Daoy (cell line): ENCODE results near the gene RNF152. TPM values are rescaled to one million over a fixed set of nuclear protein-coding genes. Genes with fewer than 3 reads are reported as not detected.
A peak's percentile ranks its signal among the peaks of the same experiment; 100 is the strongest.

ENCODE experiments used
- DNase-seq: peaks from one replicate; pipeline ENCODE4 v3.0.0-alpha.2; 2015; ENCODE audit warnings: low read depth
- total RNA-seq: library from RNA; depleted of rRNA; stranded (reverse); fragments of >200 nt; shearing (Covaris generic); gene quantifications from 2 replicates; pipeline ENCODE4 v1.2.3, GENCODE V29; 2014

RNF152 gene
- total RNA-seq, 1 experiment from 2014 or later, result 1.3 TPM

DNA sequence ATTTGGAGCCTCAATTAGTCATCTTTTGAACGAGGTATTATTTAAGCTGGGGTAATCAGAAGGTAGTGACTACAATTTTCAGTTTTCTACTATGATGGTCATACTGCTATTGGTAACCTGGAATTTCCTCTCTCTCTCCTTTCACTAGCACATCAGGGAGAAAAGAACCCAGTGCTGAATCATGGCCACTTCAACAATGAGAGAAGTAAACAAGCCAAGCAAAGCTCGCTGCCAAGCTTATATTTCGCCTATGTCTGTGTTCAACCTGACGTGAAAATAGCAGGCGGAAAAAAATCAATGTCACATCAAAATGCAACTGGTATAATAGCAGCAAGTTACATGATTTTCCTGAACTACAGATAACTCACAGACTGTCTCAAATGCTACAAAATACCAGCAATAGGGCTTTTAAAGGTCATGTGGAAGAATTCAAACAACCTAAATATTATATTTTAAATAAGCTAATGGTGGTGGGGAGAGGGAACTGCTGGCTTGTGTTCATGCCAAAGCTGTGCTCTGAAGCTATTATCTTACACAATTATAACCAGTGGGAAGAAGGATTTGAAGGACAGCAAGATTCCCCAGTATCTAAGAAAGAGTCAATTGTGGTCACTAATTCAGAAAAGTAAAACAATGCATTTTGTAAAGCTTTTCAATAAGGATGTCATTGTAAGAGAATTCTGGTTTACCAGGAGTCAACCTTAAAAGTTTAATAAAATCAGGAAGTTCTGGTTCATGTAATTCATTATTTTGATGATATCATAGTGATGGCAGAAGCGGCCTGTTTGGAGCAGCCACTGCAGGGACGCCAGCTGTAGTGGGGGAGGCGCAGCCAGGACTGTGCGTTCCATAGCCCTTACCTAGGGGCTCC lies 38.0 kb downstream of the RNF152 start:
- peak; percentile 20 for DNase-seq

DNA sequence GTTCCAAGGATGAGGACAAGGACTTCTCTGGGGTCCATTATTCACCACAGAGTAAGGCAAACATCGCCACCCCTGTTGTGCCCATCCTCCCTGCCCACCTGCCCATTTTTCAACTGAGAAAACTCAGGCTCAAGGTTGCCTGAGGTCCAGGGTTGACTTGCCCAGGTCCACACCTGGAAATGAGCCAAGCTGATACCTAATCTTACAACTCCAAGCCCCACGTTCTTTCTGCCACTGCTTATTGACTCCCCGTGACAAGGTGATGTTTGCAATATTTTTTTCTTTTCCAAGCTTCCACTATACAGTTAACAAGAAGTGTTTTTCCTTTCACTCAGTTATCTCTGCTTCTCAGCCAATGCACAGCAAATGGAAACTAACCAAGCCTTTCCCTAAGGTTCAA lies 39.0 kb downstream of the RNF152 start:
- DNase-seq, result no peak

DNA sequence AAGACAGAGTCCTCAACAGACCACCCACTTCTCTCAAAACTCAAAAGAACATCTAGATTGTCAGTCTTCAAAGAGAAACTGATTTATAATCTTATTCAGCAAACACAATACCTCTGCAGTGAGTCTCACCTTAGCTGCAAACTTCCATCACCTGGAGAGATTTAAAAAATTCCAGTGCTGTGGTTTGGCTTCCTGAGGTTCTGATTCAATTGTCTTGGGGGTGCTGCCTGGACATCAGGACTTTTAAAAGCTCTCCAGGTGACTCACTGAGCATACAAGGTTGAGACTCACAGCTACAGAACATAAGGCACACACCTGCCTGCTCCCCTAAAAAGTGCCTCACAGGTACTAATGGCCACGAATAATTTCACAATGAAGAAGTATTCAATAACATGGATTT lies 40.3 kb downstream of the RNF152 start:
- peak; percentile 11 for DNase-seq

DNA sequence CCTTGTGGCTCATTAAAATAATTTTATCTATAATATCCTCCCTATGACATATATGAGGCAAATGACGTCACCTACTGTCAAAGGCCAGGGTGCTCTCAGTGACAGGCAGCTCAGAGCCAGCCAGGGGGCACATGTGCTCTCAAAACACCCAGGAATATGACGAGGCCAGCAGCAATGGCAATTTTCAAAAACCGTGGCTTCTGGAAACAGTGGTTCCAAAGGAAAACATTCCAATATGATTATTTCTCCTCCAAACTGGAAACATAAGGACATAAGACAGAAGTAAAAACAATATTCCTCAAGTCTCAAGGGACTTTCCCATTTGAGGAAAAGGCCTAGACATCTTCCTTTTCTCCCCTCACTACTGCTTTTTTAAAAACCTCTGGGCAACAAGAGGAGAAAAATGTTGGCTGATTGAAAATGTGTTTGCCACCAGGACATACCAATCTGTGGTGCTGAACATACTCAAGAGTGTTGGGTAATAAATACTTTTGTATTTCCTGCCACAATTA lies 40.8 kb downstream of the RNF152 start:
- peak; percentile 59 for DNase-seq

DNA sequence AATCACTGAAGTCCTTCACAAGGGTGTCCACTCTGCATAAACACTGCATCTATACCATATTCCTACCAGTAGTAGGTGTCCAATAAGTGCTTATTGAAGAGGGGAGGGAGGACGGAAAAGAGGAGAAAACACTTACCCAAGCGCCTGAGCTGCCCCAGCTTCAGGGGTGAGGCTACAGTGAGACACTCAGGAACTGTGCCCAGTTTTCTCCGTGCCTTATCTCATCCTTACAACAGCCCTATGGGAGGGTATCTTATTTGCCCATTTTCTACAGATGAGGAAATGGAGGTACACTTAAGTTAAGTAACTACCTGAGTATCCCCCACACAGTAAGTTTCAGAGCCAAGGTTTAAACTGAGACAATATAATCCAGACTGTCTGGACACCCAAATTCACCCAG lies 41.5 kb downstream of the RNF152 start:
- no peak for DNase-seq

DNA sequence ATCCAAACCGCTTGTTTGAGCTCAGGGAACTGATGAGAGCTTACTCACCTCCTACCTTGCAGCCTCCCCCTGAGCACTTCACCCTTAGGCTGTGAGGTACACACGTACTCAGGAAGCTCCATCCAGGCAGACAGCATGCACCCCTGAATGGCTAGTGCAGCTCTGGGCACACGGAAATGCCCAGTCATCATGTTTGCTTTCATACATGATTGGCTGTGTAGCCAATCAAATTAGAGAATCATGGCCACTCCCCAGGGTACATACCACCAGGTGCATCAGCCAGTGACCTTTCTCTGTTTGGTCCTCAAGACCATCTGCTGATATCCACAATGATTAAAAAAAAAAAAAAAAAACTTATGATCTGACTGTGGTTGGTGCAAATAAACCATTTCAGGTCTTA lies 42.1 kb downstream of the RNF152 start:
- DNase-seq, result peak; percentile 11

DNA sequence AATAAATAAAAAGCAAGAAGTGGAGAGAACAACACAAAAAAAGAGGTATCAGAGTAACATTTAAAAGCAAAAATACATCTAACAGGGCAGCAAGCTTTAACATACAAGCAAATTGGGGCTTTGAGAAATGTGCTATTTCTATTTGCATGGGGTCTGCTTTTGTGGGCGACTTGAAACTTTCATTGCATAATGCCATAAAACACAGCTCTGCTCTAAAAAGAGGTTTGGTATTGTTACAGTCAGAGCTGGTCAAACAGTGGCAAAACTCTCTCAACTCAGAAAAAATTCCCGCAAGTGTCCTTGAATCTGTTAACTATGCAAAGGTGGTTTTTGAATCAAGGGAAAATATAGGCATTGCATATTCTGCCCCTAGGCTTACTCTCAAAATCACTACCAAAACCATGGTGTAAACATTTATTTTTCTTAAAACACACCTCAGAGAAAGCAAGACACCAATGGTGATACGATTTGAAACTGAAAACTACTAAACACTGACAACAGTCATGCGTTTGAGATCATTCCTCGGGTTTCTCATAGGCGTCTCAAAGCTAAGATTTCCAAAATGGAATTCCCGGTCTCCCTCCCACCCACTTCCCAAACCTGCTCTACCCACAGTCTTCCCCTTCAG lies 45.5 kb downstream of the RNF152 start:
- DNase-seq, result no peak

DNA sequence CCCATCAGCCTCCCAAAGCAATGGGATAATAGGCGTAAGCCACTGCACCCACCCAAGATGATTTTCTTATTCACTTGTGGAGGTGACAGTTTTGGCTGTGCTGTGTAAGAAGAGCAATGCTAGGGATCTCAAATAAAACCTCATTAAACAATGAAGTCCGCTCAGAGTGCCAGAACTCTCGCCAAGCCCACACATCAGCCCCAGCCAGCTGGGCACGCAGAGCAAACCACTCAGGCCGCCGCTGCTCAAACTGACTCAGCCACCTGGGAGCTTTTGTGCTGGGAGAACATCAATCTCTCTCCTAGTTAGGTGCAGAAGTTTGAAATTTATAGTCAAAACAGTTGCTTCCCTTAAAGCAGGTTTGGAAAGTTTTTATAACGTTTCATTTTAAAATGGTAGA lies 47.6 kb downstream of the RNF152 start:
- DNase-seq, result no peak

DNA sequence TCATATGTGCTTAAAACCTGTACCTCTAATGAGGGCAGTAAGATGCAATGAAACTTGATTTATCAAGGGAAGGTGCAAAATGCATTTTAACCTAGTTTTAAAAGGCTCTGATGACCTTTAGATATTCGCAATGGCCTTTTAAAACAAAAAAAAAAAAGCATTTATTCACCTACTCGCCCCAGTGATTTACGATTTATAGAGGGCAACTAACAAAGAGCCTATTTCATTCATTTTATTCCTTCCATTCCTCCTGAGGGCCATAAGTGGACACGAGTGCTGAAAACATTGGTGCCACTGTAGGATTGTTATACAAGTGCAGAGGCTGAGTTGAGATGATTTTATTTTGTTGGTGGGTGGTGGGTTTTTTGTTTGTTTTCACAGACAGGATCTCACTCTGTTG lies 48.1 kb downstream of the RNF152 start:
- DNase-seq, result no peak

DNA sequence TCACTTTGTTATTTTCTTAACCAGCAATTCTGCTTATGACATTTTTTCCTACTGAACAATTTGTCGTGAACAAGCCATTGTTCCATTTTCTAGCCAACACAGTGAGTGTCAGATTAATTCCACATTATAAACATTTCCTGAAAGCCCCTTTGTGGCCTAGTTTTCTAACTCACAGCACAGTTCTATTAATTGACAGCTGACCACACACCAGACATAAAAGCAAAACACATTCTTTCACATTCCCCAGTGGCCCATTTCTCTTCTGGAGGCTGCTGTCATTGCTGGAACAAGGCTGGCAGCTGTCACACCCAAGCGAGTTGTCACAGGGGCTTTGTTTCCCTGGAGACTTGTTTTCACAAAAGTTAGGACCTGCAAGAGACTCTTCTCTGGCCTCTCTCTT lies 50.7 kb downstream of the RNF152 start:
- no peak for DNase-seq

DNA sequence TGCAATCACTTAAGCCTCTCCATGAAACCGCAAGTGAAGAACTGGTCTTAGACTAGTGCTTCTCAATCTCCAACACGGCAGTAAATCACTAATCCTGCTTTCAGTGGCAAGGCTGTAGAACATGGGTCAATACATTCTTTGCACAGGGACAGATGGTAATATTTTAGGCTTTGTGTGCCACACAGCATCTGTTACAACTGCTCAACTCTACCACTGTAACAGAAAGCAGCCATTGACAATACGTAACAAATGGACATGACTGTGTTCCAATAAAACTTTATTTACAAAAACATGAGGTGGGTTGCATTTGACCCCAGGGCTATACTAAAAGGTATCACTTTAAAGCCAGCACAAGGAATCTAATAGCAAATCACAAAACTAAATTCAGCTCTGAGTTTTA lies 51.1 kb downstream of the RNF152 start:
- DNase-seq, result no peak

DNA sequence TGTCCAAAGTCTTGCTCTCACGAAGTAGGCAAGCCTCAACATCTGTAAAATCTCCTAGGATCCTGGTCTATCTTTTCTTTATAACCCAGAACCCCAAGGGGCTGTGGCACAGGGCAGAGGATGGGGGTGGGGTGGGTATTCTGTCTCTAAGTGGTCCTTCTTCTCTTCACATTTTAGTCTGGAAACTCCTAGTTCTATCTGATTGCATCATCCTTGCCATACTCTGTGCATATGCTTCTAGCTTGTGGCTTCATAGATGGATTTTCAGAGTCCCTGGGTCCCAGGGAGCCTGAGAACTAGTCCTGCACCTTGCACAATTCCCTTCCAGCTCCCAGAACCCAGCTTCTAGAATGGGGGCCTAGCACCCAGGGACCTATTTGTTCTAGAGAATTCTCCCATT lies 52.5 kb downstream of the RNF152 start:
- DNase-seq, result no peak

DNA sequence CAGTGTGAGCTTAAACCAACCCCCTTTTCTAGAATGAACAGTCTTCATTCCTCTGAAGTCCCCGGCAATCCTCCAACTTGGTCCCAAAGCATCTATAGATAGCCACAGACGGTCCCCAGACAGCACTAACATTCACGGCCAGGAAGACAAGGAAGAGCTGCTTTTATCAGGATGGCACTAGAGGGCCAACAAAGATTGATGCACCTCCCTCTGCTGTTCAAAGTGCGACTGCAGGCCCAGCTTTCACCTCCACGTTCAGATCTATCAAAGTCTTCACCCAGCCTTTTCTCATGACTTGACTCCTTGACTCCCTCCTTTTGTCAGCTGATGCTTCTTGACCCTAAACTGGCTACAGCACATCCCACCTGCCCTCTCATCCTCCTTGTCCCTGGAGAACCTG lies 54.3 kb downstream of the RNF152 start:
- DNase-seq, result no peak

DNA sequence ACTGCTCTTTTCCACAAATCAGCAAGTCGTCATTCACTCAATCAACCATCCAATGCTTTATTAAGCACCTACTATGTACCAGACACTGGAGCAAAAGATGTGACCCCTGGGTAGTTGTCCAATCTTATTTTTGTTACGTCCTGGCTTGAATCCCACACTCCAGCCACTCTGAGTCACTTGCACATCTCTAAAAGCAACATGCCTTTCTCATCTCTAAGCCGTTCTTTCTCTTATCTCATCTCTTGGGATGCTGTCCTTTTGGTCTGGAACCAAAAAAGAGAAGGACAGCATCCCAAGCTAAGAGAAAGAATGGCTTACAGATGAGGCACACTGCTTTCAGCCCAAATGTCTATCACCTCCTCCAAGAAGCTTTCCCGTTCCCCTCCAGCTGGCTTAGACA lies 58.8 kb downstream of the RNF152 start:
- no peak for DNase-seq

DNA sequence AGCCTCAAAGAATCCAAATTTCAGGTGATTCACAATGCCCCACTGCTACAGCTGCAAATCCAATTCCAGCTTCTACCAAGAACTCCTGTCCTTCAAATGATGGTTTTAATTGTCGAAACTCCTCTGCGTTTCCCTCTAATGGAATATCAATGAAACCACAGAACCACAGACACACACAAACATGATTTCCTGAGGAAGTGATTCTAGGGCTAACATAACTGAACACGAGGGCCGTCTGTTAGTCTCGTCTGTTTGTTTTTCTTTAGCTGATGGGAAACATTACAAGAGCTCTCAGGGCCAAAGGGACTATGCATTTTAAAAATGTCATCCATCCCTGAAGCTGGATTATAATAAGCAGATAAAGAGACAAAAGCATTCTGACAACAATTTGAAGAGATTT lies 59.4 kb downstream of the RNF152 start:
- peak; percentile 21 for DNase-seq

DNA sequence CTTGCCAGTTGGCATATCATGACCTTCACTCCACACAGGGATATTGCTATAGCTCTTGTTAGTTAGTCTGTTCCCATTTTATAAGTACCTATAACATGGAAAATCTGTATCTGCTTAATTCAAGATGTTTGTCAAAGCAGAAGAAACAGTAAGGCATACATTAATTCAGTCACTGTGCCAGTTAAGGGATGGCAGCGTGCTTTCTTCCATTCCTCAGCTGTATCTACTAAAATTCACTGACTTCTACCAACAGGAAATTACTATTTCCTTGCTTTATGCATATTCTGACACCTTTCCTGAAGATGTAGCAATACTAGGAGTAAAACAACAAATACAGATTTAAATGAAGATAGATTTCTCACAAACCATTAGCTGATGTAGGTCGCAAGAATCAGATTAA lies 59.9 kb downstream of the RNF152 start:
- DNase-seq, result no peak

DNA sequence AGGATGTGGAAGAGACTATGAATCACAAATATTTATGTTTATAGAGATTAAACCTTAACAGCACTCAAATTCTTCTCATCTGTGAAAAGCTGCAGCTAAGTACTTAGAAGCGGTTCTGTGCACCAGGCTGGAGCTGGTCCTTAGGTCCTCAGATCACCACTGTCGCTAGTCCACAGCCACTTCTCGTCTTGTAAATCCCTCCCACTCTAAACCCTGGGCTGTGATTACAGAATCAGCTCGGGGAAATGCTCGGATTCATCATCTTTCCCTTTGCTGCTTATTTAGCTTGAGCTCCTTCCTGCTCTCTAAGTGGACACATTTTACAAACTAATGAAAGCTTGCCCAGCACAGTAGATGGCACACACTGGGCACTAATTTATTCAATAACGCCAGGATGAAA lies 61.7 kb downstream of the RNF152 start:
- no peak for DNase-seq

DNA sequence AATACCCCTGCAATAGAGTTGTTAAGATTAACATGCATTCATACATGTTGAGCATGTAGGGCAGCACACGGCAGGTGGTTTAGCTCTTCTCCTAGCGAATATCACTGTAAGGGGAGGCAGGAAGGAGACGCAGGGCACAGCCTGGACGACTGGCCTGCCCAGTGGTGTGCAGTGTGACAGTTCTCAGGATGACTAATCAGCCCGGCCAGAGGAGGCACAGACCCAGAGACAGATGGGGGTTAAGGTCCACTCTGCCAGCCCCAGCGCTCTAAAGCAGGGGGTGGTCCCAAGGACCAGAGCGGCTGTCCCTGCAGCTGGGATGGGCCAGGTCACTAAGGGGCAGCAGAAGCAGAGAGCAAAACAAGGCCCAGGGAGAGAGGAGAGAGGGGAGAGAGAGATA lies 63.7 kb downstream of the RNF152 start:
- no peak for DNase-seq

DNA sequence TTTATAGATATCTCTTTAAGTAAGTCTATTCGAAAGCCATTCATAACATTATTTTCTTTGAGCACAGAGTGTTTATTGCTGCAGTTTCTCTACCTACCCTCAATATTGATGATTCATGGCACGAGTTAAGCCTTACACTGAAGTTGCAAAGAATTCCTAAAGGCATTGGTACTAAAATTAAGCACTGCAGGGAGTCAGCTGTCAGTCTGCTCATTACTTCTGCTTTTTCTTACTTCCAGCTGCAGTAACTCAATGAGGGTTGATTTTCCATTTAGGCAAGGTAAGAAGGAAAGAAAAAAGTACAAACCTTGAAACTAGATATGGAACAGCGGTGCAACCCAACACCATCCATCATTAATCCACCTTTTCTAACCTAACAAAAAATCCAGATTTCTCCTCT lies 65.2 kb downstream of the RNF152 start:
- DNase-seq, result no peak

DNA sequence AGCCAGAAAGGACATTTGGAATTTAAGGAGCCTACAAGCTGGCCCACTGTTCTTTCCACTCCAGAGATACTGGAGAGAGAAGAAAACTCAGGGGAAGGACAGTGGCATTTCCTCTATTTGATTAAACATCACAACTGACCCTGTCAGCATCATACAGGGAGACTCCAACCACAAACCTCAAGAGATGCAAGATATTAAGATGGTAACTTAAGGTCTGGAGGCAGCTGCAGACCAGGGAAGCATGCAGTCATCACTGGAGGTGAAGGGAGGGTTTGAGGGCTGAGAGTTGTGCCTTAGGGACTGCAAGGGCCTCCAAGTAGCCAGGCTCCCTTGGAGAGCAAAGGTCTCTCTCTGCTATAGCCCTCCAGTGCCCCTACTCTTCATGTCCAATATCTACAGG lies 67.4 kb downstream of the RNF152 start:
- DNase-seq, result no peak

DNA sequence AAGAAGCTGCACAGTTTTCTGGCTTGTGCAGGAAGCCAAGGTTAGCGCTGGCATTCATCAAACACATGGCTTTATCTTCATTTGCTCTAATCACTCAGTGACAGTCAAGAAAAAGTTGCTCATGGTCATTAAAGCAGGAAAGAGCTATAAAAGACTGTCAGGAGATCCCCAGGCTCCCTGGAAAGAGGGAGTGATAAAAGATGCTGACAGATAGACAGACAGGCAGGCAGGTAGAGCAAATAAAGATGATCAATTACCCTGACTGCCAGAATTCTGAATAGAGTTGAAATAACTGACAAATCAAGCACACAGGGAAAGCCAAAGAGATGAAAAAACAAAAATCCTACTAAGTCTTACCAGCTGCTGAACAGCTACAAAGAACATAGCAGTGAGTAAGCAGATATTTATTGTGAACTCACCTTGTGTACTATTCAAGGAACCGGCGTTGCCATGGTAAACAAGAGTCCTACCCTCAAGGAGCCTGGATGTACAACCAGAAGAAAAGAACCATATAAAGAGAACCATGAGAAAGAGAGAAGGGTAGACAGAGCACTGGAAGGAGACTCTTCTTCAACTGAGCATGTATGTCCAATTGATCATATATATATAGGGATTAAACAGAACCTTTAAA lies 68.0 kb downstream of the RNF152 start:
- no peak for DNase-seq

DNA sequence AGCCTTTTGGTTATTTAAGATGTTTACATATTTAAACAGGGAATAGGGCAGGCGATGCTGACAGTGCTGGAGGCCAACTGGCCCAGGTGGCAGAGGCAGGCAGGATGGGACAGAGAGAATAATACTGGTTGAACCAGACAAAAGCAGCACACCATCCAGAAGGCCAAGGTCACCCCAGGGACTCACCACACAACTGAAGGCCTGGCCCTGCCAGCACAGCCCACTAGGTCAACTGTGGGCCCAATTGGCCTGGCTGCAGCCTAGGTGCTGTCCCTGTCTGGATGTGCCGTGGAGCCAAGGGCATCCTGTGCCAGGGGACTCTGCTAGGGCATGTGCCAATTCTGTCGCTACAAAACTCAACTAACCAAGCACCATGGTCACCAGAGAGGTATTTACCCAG lies 69.2 kb downstream of the RNF152 start:
- no peak for DNase-seq

DNA sequence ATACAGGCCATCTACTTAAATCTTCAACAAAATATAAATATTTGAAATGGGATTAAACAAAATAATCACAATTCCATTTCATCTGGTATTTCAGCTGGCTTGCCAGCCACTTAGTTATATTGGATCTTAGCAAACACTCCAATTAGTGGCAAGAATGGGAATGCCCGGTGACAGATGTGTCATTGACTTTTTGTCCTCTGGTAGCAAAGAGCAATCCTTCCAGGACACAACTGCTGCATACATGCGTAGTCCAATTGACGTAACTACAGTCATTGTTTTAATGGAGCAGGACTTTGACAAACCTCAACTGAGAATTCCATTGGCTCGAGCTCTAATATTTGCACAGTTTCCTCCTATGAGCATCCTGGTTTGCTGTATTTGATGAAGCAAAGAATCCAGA lies 69.9 kb downstream of the RNF152 start:
- DNase-seq, result no peak
